Right cardiac atrium (tissue), 5 donors: Measurements from ENCODE around the gene SEMA3C. TPM values are rescaled to one million over a fixed set of nuclear protein-coding genes. Genes with fewer than 3 reads are reported as not detected.

ENCODE experiments used
- ATAC-seq, 2 donors: fragments of 200-7000 bp; cut with Tn5 transposase; one replicate each; pipeline versions ENCODE4 v1.8.0 to v1.9.1; 2020; ENCODE audit warnings: moderate library complexity in 2 of 2, mild to moderate bottlenecking in 1 of 2
- DNase-seq, 3 donors: peaks; one replicate each; pipeline ENCODE4 v3.0.0-alpha.2; 2020
- H3K27ac ChIP-seq: one replicate; pipeline ENCODE4 v1.5.1; 2013; ENCODE audit warnings: mild to moderate bottlenecking, low read length, control low read depth, moderate library complexity
- H3K27me3 ChIP-seq: one replicate; pipeline ENCODE4 v1.6.1; 2013; ENCODE audit not compliant: control insufficient read depth, insufficient read depth
- H3K4me1 ChIP-seq: one replicate; pipeline ENCODE4 v1.6.1; 2013; ENCODE audit warnings: low read length; ENCODE audit not compliant: control insufficient read depth, insufficient read depth
- H3K4me3 ChIP-seq: one replicate; pipeline ENCODE4 v1.5.1; 2013; ENCODE audit warnings: low read length, control low read depth
- H3K9me3 ChIP-seq: one replicate; pipeline ENCODE4 v1.6.1; 2013; ENCODE audit warnings: low read length; ENCODE audit not compliant: control insufficient read depth
- WGBS: extraction: QIAGEN DNeasy Blood & Tissue Kit; methylation state at CpG from one replicate; pipeline ENCODE4 v1.1.7; 2013; 5-methylcytosine and 5-hydroxymethylcytosine counted together
- intact Hi-C, 4 donors: fragments of 100-400 bp; cut with DNase I; formaldehyde crosslinking; loops; one replicate each; pipeline versions ENCODE4 v1.11.0 to v1.14.0; 2022 to 2023
- polyA plus RNA-seq: library from polyadenylated mRNA; stranded (reverse); fragments of 200-250 nt; gene quantifications from one replicate; pipeline ENCODE4 v1.2.3, GENCODE V29; 2013
- total RNA-seq, 4 donors: library from RNA; stranded (reverse); fragmentation: NEBNext Ultra II Directional; extraction: Animal tissue kit (Norgen Biotek cat#: 25700); gene quantifications; one replicate each; pipeline ENCODE4 v1.2.1, GENCODE V29; 2021
- donor health status: healthy with polysubstance abuse.
- donor health status: DM: no; HTN: yes; CAD: no.
- donor health status: DM: no; HTN: no; CAD: no.
- donor health status: DM: no; HTN: yes; CAD: no; lungs with severe emphysema.
- donor health status: DM: yes; HTN: yes; CAD: no.

SEMA3C gene
- total and polyA plus RNA-seq, 5 donors: 10.1 to 42.3 (median 40.0) TPM

DNA sequence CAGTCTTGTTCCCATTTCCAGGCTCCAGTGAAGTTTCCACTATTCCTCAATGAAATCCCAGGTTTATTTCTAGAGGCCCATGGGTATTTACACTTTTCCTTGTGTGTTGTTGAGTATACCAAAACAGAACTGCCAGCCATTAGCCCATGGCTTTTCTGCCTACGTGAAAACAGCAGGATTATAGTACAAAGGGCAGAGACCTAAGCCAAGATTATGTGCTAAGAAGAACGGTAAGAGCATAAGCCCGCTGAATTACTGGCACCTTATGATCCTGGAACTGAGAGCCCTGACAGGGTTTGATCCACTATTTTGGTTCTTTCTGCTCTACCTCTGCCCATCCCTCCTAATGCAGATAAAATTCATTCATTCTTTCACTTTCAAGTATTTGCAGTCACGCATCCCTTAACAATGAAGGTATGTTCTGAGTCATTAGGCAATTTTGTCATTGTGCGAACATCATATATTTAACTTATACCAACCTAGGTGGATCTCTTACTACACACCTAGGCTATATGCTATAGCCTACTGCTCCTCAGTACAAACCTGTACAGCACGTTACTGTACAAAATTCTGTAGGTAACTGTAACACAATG is 16.0 kb downstream of the SEMA3C start:
- Histone ChIP-seq H3K4me3 (no peak overlapping the region), H3K4me1 (no peaks in the 10 kb centered on the region), H3K9me3 (no peaks in the 10 kb centered on the region), H3K27me3 (no peaks in the 10 kb centered on the region), H3K27ac (no peak overlapping the region)
- DNase-seq (no peak), ATAC-seq (no peak)
- intact Hi-C loops: no loop called here
- 91% methylated on average over 6 of the region's 6 CpGs for WGBS

- 94% methylated on average over 1 of the region's 1 CpG for WGBS
- Histone ChIP-seq H3K27ac (no peak overlapping the region), H3K9me3 (no peaks in the 10 kb centered on the region), H3K4me1 (no peaks in the 10 kb centered on the region), H3K27me3 (no peaks in the 10 kb centered on the region), H3K4me3 (no peak overlapping the region)
- intact Hi-C loops: no loop called here
- ATAC-seq (no peak), DNase-seq (no peak)
Observed at GRCh38 chr7:80902019-80902418, 16.8 kb downstream of the SEMA3C start.

DNA sequence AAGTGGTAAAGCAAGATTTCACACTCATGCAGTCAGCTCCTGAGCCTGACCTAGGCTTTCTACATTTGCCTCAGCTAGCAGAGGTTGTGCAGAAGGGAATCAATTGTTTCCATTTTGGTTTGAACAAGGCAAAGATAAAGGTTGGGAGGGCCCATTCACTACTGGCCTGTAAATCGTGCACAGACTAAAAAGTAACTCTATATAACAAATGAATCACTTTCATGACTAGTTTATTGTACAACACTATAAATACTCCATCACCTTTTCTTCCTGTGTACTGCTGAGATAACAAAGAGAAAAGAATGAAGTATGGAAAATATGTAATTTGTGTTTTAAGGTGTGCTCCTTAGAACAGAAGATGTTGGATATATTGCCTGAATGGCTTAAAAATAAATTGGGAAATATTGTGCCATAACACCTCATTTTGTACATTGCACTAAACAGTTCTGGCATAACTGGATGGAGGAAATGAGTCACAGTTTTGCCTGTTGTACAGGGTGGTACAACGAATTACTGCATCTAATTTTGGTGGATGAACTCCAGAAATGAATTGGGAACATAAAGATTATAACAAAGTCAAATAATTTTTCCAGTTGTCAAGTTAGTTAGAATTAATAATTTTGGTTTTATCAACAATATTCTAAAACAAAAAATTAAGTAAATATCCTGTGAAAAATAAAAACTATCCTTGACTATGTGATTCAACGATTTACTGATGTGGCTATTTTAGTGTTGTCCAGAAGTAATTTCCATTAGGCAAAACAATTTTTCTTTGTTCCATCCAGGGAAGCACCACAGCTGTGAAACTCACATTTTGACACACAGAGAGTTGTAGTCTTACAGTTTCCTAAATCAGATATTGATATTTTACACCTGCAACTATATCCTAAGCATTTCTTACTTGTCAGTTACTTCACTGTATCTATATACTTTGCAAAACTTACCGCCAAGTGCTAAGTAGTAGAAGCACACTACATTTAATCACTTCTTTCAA is 18.0 kb downstream of the SEMA3C start:
- Histone ChIP-seq H3K4me1 (no peaks in the 10 kb centered on the region), H3K27me3 (no peaks in the 10 kb centered on the region), H3K9me3 (no peaks in the 10 kb centered on the region), H3K27ac (no peak overlapping the region), H3K4me3 (no peak overlapping the region)
- DNase-seq: no peak
- intact Hi-C loops: no loop called here
- 68% methylated on average over 4 of the region's 4 CpGs for WGBS
- ATAC-seq: no peak

GRCh38 chr7:80896906-80897598 is 21.8 kb downstream of the SEMA3C start:
- intact Hi-C loops: no loop called here
- Histone ChIP-seq H3K9me3 (no peaks in the 10 kb centered on the region), H3K4me3 (no peak overlapping the region), H3K4me1 (no peaks in the 10 kb centered on the region), H3K27me3 (no peaks in the 10 kb centered on the region), H3K27ac (no peak overlapping the region)
- 87% methylated on average over 7 of the region's 7 CpGs for WGBS
- ATAC-seq (no peak), DNase-seq (no peak)

DNA sequence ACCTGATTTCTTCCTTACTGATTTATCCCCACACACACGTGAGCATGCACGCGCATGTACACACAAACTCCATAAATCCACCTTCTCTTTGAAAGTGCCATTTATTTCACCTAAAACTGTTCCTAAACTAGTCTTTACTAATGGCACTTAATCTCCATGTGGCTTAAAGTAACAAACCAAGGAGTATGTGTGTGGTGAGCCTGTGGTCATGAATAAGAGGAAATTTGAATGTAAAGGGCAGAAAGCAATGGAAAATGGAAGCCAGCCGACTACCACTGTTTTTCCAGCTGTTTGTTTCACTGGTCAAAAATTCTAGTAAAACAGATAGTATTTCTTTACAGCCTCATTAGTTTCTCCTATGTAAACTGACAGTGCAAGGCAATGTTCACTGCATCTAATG is 23.8 kb downstream of the SEMA3C start:
- H3K27ac ChIP-seq: no peak overlapping the region
- H3K27me3 ChIP-seq: no peaks in the 10 kb centered on the region
- intact Hi-C loops: no loop called here
- DNase-seq (no peak), ATAC-seq (no peak)
- H3K9me3 ChIP-seq: no peaks in the 10 kb centered on the region
- no peaks in the 10 kb centered on the region for H3K4me1 ChIP-seq
- WGBS: 88% methylated on average over 4 of the region's 4 CpGs
- no peak overlapping the region for H3K4me3 ChIP-seq

GRCh38 chr7:80891259-80891544 is 27.6 kb downstream of the SEMA3C start:
- ATAC-seq (no peak), DNase-seq (no peak)
- intact Hi-C loops: no loop called here
- Histone ChIP-seq H3K4me1 (no peaks in the 10 kb centered on the region), H3K4me3 (no peak overlapping the region), H3K9me3 (no peaks in the 10 kb centered on the region), H3K27ac (no peak overlapping the region), H3K27me3 (no peaks in the 10 kb centered on the region)
- WGBS: 95% methylated on average over 3 of the region's 3 CpGs

- Histone ChIP-seq H3K9me3 (no peaks in the 10 kb centered on the region), H3K27me3 (no peaks in the 10 kb centered on the region), H3K4me1 (no peaks in the 10 kb centered on the region), H3K4me3 (peak overlapping the region; percentile 5), H3K27ac (no peak overlapping the region)
- 46% methylated on average over 4 of the region's 4 CpGs for WGBS
- DNase-seq (no peak), ATAC-seq (no peak)
- intact Hi-C loops: no loop called here
Observed at GRCh38 chr7:80890426-80891258, 28.2 kb downstream of the SEMA3C start.

DNA sequence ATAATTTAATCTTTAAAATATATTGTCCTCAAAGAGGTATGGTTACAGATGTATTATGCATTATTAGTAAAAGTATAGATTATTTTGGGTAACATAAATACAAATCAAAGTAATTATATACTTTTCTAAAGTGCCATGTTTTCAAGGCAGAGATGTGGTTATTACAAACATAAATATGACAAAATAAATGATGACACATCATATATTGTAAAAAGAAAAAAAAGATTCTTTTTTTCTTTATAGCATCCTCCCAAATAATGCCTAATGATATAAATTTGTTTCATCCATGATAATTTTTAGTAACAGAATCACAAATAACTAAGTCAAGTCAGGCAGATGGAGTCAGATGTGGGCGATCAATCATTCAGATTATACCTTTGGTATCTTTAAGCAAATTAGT is 29.3 kb downstream of the SEMA3C start:
- Histone ChIP-seq H3K27me3 (no peaks in the 10 kb centered on the region), H3K4me3 (no peak overlapping the region), H3K4me1 (no peaks in the 10 kb centered on the region), H3K27ac (no peak overlapping the region), H3K9me3 (no peaks in the 10 kb centered on the region)
- no peak for DNase-seq
- WGBS: 94% methylated on average over 1 of the region's 1 CpG
- intact Hi-C loops: no loop called here
- ATAC-seq: no peak

DNA sequence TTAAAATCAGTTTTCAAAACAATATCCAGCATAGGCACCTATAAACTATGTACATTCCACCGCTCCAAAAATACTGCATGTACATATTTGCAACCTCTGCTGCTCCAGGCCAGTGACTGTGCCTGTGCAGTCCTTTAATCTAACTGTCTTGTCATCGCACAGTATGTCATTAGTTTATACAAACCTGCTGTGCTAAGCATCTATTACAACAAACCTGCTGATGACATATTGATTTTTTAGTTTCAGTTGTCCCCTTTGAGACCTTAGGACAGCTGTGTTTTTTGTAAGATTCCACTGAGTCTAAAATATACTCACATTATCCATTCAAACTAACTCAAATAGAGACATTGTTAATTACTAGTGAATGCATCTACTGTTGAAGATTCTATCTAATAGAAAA is 33.1 kb downstream of the SEMA3C start:
- intact Hi-C loops: no loop called here
- H3K27ac ChIP-seq: no peak overlapping the region

GRCh38 chr7:80884511-80885195 is 34.2 kb downstream of the SEMA3C start:
- no peak for ATAC-seq

More for the DNA sequence above, 33.1 kb downstream of the SEMA3C start:
- Histone ChIP-seq H3K27me3 (no peaks in the 10 kb centered on the region), H3K4me3 (no peak overlapping the region), H3K9me3 (no peaks in the 10 kb centered on the region), H3K4me1 (no peaks in the 10 kb centered on the region)
- WGBS: 80% methylated on average over 2 of the region's 2 CpGs
- no peak for DNase-seq
- ATAC-seq: no peak

More at GRCh38 chr7:80884511-80885195, 34.2 kb downstream of the SEMA3C start:
- H3K4me1 ChIP-seq: peaks cover 3% of the 10 kb centered on the region
- H3K27ac ChIP-seq: no peak overlapping the region
- 56% methylated on average over 6 of the region's 6 CpGs for WGBS
- no peaks in the 10 kb centered on the region for H3K9me3 ChIP-seq
- H3K4me3 ChIP-seq: no peak overlapping the region
- intact Hi-C loops: no loop called here
- no peak for DNase-seq
- no peaks in the 10 kb centered on the region for H3K27me3 ChIP-seq
